Neutrophil (primary cell): ENCODE results near the gene SFXN4.
A peak's percentile ranks its signal among the peaks of the same experiment; 100 is the strongest.

Experiments
- H3K27ac ChIP-seq: fragments of 200-600 bp; sonication (generic); 2 replicates; pipeline ENCODE4 v1.5.1; 2016; ENCODE audit warnings: mild to moderate bottlenecking, moderate library complexity
- H3K27me3 ChIP-seq: fragments of 200-600 bp; sonication (generic); 2 replicates; pipeline ENCODE4 v1.6.0; 2016; ENCODE audit warnings: mild to moderate bottlenecking
- H3K36me3 ChIP-seq: fragments of 200-600 bp; sonication (generic); 2 replicates; pipeline ENCODE4 v1.5.1; 2017
- H3K4me1 ChIP-seq, 2 experiments: fragments of 200-600 bp in 1 of 2; sonication (generic) in 1 of 2; 1 replicate in 1 of 2; 2 replicates in 1 of 2; pipeline versions ENCODE4 v1.5.1 to v1.6.1; 2013 to 2016; ENCODE audit warnings: low read depth in 1 of 2, low read length in 1 of 2, mild to moderate bottlenecking in 1 of 2, moderate library complexity in 1 of 2; ENCODE audit not compliant: control insufficient read depth in 1 of 2, insufficient read depth in 1 of 2
- H3K4me3 ChIP-seq, 2 experiments: fragments of 200-600 bp in 1 of 2; sonication (generic) in 1 of 2; 1 replicate in 1 of 2; 2 replicates in 1 of 2; pipeline ENCODE4 v1.5.1; 2013 to 2016; ENCODE audit warnings: low read depth in 1 of 2, low read length in 1 of 2, mild to moderate bottlenecking in 1 of 2, moderate library complexity in 1 of 2
- H3K9me3 ChIP-seq: fragments of 200-600 bp; sonication (generic); 2 replicates; pipeline ENCODE4 v1.5.1; 2016
- TF ChIP-seq, protein P1 (sequence below): fragments of 200-600 bp; sonication (generic); IDR thresholded peaks from 2 replicates; pipeline ENCODE4 v1.5.1; 2016; ENCODE audit warnings: antibody characterized with exemption

Gene SFXN4, protein sequence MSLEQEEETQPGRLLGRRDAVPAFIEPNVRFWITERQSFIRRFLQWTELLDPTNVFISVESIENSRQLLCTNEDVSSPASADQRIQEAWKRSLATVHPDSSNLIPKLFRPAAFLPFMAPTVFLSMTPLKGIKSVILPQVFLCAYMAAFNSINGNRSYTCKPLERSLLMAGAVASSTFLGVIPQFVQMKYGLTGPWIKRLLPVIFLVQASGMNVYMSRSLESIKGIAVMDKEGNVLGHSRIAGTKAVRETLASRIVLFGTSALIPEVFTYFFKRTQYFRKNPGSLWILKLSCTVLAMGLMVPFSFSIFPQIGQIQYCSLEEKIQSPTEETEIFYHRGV

DNA sequence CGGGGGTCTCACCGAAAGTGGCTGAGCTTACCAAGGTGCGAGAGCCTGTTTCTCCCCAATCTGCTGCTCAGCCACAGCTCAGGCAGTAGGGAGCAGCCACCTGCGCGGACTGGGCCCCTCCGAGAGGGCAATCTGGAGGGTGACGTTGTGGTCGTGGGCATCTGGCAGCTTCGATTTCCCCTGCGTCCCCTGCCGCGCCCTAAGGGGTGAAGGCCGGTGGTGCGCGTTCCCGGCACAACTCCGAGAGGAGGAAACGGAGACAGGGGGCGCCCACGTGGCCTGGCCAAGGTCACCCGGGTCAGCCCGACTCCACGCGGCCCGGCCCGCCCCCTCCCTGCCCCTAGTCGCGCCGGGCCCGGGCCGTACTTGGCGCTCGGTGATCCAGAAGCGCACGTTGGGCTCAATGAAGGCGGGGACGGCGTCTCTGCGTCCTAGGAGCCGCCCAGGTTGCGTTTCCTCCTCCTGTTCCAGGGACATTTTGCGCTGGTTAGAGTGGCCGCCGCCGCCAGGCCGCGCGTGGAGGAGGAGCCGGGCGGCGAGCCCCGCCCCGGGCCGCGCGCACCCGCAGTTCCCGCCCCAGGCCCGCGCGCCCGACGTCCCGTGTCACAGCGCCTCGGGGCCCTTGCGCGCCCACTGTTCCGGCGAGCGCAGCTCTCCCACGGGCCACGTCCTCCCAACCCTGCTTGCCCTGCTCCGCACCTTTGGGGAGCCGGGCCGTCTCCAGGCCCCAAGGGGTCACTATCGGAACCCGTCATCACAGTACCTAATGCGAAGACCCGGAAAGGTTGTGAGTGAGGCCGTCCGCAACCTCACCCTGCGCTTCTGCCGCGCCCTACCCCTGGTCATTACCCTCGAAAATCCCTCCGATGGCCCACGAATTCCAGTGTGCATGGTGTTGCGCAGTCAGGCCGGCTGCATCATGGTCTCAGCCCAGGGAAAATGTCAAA lies at the start of gene SFXN4:
Gene SFXN4 (minus strand): TSS at position 544 of the 947 bp plus-strand sequence. CDS start 67 bp downstream, at position 477.
- H3K4me3 ChIP-seq = peak within 1 kb of the TSS; percentile 85 to 93
- no peaks in the 10 kb centered on the region for H3K27me3 ChIP-seq
- H3K9me3 ChIP-seq = no peaks in the 10 kb centered on the region
- peak within 1 kb of the TSS; percentile 83 for H3K27ac ChIP-seq
- TF ChIP-seq, protein P1, sequence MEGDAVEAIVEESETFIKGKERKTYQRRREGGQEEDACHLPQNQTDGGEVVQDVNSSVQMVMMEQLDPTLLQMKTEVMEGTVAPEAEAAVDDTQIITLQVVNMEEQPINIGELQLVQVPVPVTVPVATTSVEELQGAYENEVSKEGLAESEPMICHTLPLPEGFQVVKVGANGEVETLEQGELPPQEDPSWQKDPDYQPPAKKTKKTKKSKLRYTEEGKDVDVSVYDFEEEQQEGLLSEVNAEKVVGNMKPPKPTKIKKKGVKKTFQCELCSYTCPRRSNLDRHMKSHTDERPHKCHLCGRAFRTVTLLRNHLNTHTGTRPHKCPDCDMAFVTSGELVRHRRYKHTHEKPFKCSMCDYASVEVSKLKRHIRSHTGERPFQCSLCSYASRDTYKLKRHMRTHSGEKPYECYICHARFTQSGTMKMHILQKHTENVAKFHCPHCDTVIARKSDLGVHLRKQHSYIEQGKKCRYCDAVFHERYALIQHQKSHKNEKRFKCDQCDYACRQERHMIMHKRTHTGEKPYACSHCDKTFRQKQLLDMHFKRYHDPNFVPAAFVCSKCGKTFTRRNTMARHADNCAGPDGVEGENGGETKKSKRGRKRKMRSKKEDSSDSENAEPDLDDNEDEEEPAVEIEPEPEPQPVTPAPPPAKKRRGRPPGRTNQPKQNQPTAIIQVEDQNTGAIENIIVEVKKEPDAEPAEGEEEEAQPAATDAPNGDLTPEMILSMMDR = peak; percentile 64
- peaks cover 19 to 21% of the 10 kb centered on the region in 2 experiments for H3K4me1 ChIP-seq
- peaks cover 33% of the 10 kb centered on the region for H3K36me3 ChIP-seq

DNA sequence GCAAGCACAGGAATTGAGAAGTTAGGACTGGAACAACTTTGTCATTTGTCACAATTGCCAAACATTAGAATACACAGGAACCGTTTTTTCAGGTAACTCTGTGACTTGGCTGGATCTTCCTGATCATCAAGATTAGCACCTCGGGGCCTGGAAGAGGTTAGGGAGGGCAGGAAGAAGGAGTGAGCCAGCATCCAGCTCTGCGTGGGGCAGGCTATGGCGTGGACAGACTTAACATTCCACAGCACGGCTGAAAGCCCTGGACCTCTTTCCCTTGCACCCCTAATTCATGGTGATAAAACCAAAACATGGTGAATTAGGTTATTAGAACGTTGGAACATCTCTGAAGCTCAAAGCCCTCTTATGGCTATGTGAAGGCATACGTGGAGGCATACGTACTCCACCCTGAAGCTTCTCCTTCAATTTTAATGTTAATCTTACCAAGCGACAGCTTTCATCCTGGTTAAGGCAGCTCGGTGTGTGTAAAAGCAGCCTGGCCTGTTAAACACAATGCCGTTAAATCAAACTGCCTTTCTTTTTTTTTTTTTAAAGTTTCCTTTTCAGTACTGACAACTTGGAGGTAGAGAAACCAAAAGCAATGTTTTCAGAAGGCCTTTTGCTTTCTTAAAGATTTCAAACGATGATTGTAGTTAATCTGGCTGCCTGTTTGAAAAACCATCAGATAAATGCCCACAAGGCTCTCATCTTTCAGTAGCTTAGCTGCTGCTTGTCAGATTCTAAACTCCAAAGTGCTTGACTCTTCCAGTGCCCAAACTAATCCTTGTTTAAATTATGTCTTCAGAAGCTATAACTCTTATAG lies 46.3 kb upstream of the SFXN4 start:
- TF ChIP-seq, protein P1 = no peak
- H3K9me3 ChIP-seq = no peaks in the 10 kb centered on the region
- H3K27me3 ChIP-seq = no peaks in the 10 kb centered on the region
- no peak overlapping the region for H3K4me3 ChIP-seq
- H3K27ac ChIP-seq = no peak overlapping the region
- H3K36me3 ChIP-seq = no peaks in the 10 kb centered on the region
- peaks cover 32 to 50% of the 10 kb centered on the region in 2 experiments for H3K4me1 ChIP-seq

DNA sequence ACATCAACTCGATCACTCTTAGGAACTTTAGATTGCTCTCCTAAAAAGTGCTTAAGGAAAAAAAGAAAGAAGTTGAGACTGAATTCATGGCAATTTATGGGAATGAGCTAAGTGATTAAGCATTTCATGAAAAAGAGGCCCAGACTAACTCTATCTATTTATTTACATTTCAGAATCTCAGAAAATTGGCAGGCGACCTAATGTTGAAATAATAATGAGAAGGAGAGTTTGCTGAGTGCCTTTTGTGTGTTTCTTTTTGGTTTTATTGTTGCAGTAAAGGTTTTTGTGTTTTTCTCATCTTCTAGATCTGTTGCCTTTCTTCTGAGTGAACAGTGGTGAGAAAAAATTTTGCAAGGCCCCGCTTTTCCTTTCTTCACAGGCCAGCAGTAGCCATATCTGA lies 45.7 kb upstream of the SFXN4 start:
- Histone ChIP-seq H3K4me3 (no peak overlapping the region), H3K4me1 (peaks cover 37 to 55% of the 10 kb centered on the region in 2 experiments), H3K9me3 (no peaks in the 10 kb centered on the region), H3K27ac (no peak overlapping the region), H3K27me3 (no peaks in the 10 kb centered on the region), H3K36me3 (no peaks in the 10 kb centered on the region)
- TF ChIP-seq, protein P1 = no peak

DNA sequence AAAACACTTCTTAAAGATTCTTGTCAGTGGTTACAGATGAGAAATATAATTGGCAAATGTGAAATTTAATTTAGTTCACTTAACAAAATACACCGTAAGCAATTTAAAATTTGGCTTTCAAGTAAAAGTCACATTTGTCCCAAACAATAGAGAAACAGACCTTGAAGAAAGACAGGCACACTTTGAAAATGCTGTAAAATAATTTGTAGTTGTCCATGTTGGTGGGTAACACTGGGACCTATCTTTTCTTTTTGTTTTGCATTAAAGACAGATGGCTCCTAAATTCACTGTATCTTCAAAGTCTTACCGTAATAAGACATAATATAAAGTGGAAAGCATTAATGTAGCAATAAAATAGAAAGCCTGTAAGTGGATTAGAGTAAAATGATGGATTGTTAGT lies 45.1 kb upstream of the SFXN4 start:
- no peak overlapping the region for H3K4me3 ChIP-seq
- no peaks in the 10 kb centered on the region for H3K27me3 ChIP-seq
- H3K27ac ChIP-seq = no peak overlapping the region

More for the DNA sequence above, 45.1 kb upstream of the SFXN4 start:
- TF ChIP-seq, protein P1 = no peak
- no peaks in the 10 kb centered on the region for H3K36me3 ChIP-seq
- no peaks in the 10 kb centered on the region for H3K9me3 ChIP-seq
- peaks cover 41 to 58% of the 10 kb centered on the region in 2 experiments for H3K4me1 ChIP-seq
